DOHH2 (cell line): ENCODE data around the gene TBC1D24.

Source experiments
- H3F3A ChIP-seq: fragments of 200-600 bp; sonication (generic), shearing (Covaris generic); 2 replicates; pipeline ENCODE4 v1.6.0; 2016; ENCODE audit warnings: antibody characterized with exemption, mild to moderate bottlenecking; ENCODE audit not compliant: control insufficient read depth, insufficient read depth
- H3K27ac ChIP-seq: fragments of 200-600 bp; sonication (generic); 2 replicates; pipeline ENCODE4 v1.5.1; 2014; ENCODE audit warnings: low read depth, mild to moderate bottlenecking, low read length, moderate library complexity
- H3K27me3 ChIP-seq: fragments of 200-600 bp; sonication (generic); 2 replicates; pipeline ENCODE4 v1.6.1; 2014; ENCODE audit warnings: mild to moderate bottlenecking, low read length, mixed read lengths; ENCODE audit not compliant: control insufficient read depth
- H3K36me3 ChIP-seq: fragments of 200-600 bp; sonication (generic); 2 replicates; pipeline ENCODE4 v1.6.1; 2014; ENCODE audit warnings: mild to moderate bottlenecking, low read length, moderate library complexity, mixed read lengths; ENCODE audit not compliant: control insufficient read depth
- H3K4me1 ChIP-seq: fragments of 200-600 bp; sonication (generic); 2 replicates; pipeline ENCODE4 v1.6.1; 2014; ENCODE audit warnings: mild to moderate bottlenecking, low read length, mixed read lengths; ENCODE audit not compliant: control insufficient read depth
- H3K4me2 ChIP-seq: fragments of 200-600 bp; sonication (generic); 2 replicates; pipeline ENCODE4 v1.6.0; 2014; ENCODE audit warnings: mild to moderate bottlenecking, low read length, moderate library complexity
- H3K4me3 ChIP-seq: fragments of 200-600 bp; sonication (generic); 2 replicates; pipeline ENCODE4 v1.5.1; 2014; ENCODE audit warnings: mild to moderate bottlenecking, low read length, mixed read lengths
- H3K79me2 ChIP-seq: fragments of 200-600 bp; sonication (generic); 2 replicates; pipeline ENCODE4 v1.6.1; 2014; ENCODE audit warnings: mild to moderate bottlenecking, low read length, mixed read lengths; ENCODE audit not compliant: control insufficient read depth
- H3K9me2 ChIP-seq: fragments of 200-600 bp; sonication (generic); replicated peaks from 2 replicates; pipeline ENCODE4 v1.6.1; 2014; ENCODE audit warnings: mild to moderate bottlenecking, low read length, mixed read lengths; ENCODE audit not compliant: control insufficient read depth
- H3K9me3 ChIP-seq: fragments of 200-600 bp; sonication (generic); 2 replicates; pipeline ENCODE4 v1.6.1; 2014; ENCODE audit warnings: antibody characterized with exemption, low read length, mixed read lengths; ENCODE audit not compliant: control insufficient read depth, insufficient read depth
- H4K20me1 ChIP-seq: fragments of 200-600 bp; sonication (generic); 2 replicates; pipeline ENCODE4 v1.6.0; 2014; ENCODE audit warnings: low read depth, mild to moderate bottlenecking, antibody characterized with exemption, low read length, moderate library complexity; ENCODE audit not compliant: control insufficient read depth, insufficient read depth
- CTCF ChIP-seq: fragments of 200-600 bp; sonication (generic); IDR thresholded peaks from one replicate; pipeline ENCODE4 v1.5.1; 2014; ENCODE audit warnings: antibody characterized with exemption, mild to moderate bottlenecking, low read depth, low read length; ENCODE audit not compliant: poor library complexity, severe bottlenecking
- EZH2phosphoT487 ChIP-seq: fragments of 200-600 bp; sonication (generic); IDR thresholded peaks from 2 replicates; pipeline ENCODE4 v1.6.1; 2017; ENCODE audit warnings: borderline replicate concordance, mild to moderate bottlenecking, antibody characterized with exemption, low read length, moderate library complexity, mixed read lengths

The TBC1D24 gene

DNA sequence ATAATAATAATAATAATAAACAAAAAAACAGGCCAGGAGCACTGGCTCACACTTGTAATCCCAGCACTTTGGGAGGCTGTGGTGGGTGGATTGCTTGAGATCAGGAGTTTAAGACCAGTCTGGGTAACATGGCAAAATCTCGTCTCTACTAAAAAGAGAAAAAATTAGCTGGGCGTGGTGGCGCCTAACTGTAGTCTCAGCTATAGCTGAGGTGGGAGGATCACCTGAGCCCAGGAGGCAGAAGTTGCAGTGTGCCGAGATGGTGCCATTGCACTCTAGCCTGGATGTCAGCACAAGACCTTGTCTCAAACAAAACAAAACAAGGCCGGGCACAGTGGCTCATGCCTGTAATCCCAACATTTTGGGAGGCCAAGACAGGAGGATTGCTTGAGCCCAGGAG is 20.1 kb downstream of the TBC1D24 start:
- no peaks in the 10 kb centered on the region for H3K27me3 ChIP-seq
- no peaks in the 10 kb centered on the region for H4K20me1 ChIP-seq
- no peak overlapping the region for H3K4me2 ChIP-seq
- H3K9me3 ChIP-seq: no peaks in the 10 kb centered on the region
- H3K4me3 ChIP-seq: no peak overlapping the region
- H3K79me2 ChIP-seq: peaks cover 17% of the 10 kb centered on the region
- H3K9me2 ChIP-seq: no peaks in the 10 kb centered on the region
- H3K27ac ChIP-seq: no peak overlapping the region
- no peaks in the 10 kb centered on the region for H3K4me1 ChIP-seq
- peaks cover 32% of the 10 kb centered on the region for H3K36me3 ChIP-seq
- H3F3A ChIP-seq: no peaks in the 10 kb centered on the region
- TF ChIP-seq CTCF (no peak), EZH2phosphoT487 (no peak)

GRCh38 chr16:2496223-2497115 is 21.5 kb downstream of the TBC1D24 start:
- no peaks in the 10 kb centered on the region for H3K9me2 ChIP-seq
- no peaks in the 10 kb centered on the region for H3K9me3 ChIP-seq
- H3K4me2 ChIP-seq: no peak overlapping the region
- 0 out of 2 replicates have a peak, but pooled peaks cover 7% of the 10 kb centered on the region for H4K20me1 ChIP-seq
- TF ChIP-seq CTCF: no peak
- no peak for TF ChIP-seq EZH2phosphoT487
- H3K27me3 ChIP-seq: no peaks in the 10 kb centered on the region
- no peaks in the 10 kb centered on the region for H3F3A ChIP-seq
- peaks cover 8% of the 10 kb centered on the region for H3K4me1 ChIP-seq
- no peak overlapping the region for H3K27ac ChIP-seq
- H3K79me2 ChIP-seq: peaks cover 12% of the 10 kb centered on the region
- peaks cover 34% of the 10 kb centered on the region for H3K36me3 ChIP-seq
- H3K4me3 ChIP-seq: no peak overlapping the region

- Histone ChIP-seq H3K9me2 (no peaks in the 10 kb centered on the region), H3F3A (no peaks in the 10 kb centered on the region), H3K36me3 (peaks cover 38% of the 10 kb centered on the region), H3K9me3 (no peaks in the 10 kb centered on the region), H3K79me2 (peaks cover 14% of the 10 kb centered on the region), H3K27ac (no peak overlapping the region), H3K27me3 (no peaks in the 10 kb centered on the region), H4K20me1 (0 out of 2 replicates have a peak, but pooled peaks cover 7% of the 10 kb centered on the region), H3K4me3 (no peak overlapping the region), H3K4me2 (no peak overlapping the region), H3K4me1 (peaks cover 15% of the 10 kb centered on the region)
- TF ChIP-seq CTCF (no peak), EZH2phosphoT487 (no peak)
Observed at GRCh38 chr16:2497116-2497630, 22.2 kb downstream of the TBC1D24 start.
